Measurements from ENCODE around the gene FNIP2.

DNA sequence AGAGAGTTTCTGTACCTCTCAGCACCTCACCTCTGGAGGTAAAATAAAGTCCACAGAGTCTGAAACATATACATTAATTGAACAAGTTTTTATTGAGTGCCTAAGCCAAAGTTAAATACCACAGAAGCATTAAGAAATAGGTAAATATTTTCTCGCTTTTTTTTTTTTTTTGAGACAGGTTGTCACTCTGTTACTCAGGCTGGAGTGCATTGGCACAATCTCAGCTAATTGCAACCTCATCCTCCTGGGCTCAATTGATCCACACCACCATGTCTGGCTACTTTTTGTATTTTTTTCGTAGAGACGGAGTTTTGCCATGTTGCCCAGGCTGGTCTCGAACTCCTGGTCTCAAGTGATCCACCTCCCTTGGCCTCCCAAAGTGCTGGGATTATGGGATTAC, 10.1 kb upstream of the FNIP2 start:
- TF ChIP-seq, protein P1, sequence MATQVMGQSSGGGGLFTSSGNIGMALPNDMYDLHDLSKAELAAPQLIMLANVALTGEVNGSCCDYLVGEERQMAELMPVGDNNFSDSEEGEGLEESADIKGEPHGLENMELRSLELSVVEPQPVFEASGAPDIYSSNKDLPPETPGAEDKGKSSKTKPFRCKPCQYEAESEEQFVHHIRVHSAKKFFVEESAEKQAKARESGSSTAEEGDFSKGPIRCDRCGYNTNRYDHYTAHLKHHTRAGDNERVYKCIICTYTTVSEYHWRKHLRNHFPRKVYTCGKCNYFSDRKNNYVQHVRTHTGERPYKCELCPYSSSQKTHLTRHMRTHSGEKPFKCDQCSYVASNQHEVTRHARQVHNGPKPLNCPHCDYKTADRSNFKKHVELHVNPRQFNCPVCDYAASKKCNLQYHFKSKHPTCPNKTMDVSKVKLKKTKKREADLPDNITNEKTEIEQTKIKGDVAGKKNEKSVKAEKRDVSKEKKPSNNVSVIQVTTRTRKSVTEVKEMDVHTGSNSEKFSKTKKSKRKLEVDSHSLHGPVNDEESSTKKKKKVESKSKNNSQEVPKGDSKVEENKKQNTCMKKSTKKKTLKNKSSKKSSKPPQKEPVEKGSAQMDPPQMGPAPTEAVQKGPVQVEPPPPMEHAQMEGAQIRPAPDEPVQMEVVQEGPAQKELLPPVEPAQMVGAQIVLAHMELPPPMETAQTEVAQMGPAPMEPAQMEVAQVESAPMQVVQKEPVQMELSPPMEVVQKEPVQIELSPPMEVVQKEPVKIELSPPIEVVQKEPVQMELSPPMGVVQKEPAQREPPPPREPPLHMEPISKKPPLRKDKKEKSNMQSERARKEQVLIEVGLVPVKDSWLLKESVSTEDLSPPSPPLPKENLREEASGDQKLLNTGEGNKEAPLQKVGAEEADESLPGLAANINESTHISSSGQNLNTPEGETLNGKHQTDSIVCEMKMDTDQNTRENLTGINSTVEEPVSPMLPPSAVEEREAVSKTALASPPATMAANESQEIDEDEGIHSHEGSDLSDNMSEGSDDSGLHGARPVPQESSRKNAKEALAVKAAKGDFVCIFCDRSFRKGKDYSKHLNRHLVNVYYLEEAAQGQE (IDR thresholded peaks at IDR 0.05; ENCODE audit: borderline replicate concordance) = no peak
- TF ChIP-seq, protein P2, sequence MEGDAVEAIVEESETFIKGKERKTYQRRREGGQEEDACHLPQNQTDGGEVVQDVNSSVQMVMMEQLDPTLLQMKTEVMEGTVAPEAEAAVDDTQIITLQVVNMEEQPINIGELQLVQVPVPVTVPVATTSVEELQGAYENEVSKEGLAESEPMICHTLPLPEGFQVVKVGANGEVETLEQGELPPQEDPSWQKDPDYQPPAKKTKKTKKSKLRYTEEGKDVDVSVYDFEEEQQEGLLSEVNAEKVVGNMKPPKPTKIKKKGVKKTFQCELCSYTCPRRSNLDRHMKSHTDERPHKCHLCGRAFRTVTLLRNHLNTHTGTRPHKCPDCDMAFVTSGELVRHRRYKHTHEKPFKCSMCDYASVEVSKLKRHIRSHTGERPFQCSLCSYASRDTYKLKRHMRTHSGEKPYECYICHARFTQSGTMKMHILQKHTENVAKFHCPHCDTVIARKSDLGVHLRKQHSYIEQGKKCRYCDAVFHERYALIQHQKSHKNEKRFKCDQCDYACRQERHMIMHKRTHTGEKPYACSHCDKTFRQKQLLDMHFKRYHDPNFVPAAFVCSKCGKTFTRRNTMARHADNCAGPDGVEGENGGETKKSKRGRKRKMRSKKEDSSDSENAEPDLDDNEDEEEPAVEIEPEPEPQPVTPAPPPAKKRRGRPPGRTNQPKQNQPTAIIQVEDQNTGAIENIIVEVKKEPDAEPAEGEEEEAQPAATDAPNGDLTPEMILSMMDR (IDR thresholded peaks at IDR 0.05; ENCODE audit: poor library complexity, severe bottlenecking) = no peak

All from neural cell (in vitro differentiated cells).